EH (cell line): Measurements from ENCODE around the gene ABCA2.

ENCODE experiments used
- DNase-seq: peaks from one replicate; pipeline ENCODE4 v3.0.0-alpha.2; 2015; ENCODE audit warnings: low read depth

ABCA2 gene

DNA sequence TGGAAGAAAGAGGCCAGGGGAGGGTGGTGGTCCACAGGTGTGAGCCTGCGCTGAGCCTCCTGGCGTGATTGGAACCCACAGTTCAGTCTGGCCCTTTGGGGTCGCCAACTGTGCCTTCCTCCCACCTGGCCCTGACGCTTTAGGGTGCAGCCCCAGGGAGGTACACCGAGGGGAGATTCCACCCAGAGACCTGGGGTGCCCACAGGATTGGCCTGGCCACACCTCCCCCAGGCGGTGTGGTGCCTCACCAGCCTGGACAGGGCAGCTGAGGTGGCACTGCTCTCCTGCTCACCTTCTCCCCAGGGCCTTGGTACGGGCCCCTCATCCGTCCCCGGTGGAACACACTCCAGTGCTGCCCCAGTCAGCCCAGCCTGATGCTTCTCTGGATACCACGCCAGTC, 30.7 kb downstream of the ABCA2 start:
- DNase-seq: no peak

DNA sequence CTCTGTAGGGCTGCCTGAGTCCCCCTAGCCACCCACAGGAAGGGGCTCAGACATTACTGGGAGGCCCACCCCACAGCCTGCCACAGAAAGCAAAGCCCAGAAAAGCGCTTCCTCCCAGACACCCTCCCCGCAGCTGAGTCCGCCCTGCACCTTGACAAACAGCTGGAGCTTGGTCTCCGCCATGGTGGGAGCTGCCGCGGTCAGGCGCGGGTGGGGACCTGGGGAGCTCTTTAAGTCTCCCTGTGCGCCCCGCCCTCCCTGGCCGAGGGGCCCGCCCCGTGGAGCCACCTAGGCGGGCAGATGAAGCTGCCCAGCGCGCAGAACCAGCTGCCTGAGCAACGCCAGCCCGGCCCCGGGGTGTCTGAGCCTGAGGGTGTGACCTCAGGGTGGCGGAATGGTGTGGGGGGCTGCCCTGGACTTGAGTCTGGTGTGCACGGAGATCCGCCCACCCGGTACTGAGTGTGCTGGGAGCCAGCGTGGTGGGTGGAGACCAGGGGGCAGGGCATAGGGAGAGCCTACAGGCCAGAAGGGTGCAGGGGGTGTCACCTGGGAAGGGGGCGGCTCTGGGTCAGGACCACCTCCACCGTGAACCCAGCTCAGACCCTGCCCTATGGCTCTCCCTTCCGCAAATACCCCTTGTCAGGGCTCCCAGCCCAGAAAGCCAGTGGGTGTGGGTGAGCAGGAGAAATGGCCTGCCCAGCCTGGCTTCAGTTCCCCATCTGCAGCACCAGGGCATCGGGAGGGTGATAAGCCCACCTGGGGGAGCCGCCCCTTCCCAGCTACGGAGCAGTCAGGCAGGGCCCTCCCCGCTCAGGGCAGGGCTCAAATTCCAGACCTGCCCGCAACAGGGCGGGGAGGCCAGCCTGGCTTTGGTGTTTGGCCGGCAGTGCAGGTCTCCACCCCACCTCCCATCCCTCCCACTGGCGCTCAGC, 31.4 kb downstream of the ABCA2 start, which contains the start of gene CLIC3:
Gene CLIC3, minus strand, starts transcription at position 208 of the 932 bp plus-strand sequence. Its CDS starts 25 bp downstream, at position 183.
- DNase-seq: peak; percentile 34

DNA sequence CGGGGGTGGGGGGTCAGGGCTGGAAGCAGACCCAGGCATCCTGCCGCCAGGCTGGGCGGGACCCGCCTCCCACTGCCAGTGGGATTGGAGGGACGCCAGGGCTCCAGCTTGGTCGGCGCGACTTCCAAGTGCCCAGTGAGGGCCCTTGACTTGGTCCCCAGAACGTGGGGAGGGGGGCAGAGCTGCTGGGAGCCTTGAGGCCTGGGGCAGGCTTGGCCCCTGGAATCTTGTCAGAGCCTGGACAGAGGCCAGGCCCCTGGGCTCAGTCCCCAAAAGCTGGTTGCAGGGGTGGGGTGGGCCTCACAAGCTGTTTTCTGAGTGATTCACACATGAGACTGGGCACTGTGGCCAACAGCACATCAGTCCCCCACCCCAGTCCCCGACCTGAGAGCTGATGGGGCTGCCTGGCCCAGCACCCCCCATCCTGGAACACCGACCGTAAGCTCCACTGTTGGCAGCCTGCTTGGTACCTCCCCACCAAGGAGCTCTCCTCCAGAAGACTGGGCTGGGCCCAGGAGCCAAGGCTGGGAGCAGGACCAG, 32.2 kb downstream of the ABCA2 start:
- peak; percentile 56 for DNase-seq

DNA sequence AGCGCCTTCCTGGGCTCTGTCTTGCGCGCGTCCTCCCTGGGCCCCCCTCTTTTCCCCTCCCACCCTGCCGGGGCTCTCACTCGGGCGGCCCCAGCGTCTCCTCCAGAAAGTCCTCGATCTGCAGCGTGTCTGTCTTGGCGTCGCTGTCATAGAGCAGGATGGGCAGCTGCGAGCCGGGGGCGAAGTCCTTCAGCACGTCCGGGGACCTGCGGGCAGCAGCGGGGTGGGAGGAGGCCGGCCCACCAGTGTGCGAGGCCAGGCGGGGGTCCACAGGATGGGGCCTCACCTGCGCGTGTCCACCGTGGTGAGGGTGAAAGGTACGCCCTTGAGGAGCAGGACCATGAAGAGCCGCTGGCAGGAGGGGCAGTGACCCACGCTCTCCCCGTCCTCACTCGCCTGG, 32.7 kb downstream of the ABCA2 start:
- no peak for DNase-seq

DNA sequence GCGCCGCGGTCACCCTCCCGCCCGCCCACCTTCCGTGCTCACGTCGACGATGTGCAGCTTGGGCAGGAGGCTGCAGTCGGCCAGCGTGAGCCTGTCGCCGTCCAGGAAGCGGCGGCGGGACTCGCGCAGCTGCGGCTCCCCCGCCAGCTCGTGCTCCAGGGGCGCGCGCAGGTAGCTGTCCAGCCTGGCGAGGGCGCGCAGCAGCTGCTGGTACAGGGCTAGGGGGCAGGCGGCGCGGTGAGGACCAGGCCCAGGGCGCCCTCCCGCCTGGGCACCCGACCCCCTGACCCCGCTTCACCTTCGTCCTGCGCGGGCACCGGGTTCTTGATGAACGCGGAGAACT, 33.2 kb downstream of the ABCA2 start:
- no peak for DNase-seq

DNA sequence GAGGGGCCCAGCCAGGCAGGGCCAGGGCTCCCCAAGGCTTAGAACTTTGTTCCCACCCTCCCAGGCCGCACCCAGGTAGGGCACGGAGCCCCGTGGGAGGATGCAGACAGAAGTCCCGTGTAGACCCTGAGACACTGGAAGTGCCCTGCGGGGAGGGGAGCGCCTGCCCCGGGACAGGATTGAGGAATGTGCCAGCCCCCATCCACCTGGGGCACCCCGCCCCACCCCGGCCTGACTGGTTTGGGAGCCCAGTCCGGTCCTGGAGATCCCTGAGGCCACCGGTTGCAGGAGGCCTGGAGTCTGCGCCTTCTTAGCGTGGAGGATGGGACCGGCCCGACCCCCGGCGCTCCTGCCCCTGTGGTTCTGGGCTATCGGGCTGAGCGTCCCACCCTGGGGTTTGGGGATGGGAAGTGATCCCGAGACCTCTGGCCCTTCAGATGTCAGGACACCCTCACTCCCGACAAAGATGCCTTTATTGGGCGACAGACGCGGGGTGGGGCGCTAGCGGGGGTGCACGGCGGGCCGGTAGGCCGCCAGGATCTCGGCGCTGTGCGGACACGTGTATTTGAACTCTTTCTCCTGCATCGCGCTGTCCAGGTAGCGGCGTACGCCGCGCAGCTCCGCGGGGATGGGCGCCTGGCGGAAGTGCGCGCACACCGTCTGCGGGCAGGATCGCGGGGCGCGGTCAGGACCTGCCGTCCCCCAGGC, 33.7 kb downstream of the ABCA2 start:
- no peak for DNase-seq

DNA sequence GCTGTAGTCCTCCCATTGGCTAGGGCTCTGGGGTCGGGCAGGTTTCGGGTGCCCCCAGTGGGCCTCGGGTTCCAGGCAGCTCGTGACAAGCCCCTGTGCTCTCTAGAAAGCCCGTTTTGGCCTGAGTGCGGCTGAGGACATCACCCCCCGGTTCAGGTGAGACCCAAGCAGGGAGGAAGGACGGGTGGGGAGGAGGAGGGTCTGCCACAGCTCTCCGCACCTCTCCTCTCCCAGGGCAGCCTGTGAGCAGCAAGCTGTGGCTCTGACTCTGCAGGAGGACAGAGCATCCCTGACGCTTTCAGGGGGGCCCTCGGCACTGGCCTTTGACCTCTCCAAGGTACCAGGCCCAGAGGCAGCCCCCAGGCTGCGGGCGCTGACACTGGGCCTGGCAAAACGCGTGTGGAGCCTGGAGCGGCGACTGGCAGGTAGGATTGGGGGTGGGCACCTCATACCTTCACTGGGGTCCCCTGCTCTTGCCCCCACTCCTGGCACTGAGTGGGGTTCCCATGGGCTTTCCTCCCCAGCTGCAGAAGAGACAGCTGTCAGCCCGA, 35.1 kb downstream of the ABCA2 start:
- DNase-seq: no peak

DNA sequence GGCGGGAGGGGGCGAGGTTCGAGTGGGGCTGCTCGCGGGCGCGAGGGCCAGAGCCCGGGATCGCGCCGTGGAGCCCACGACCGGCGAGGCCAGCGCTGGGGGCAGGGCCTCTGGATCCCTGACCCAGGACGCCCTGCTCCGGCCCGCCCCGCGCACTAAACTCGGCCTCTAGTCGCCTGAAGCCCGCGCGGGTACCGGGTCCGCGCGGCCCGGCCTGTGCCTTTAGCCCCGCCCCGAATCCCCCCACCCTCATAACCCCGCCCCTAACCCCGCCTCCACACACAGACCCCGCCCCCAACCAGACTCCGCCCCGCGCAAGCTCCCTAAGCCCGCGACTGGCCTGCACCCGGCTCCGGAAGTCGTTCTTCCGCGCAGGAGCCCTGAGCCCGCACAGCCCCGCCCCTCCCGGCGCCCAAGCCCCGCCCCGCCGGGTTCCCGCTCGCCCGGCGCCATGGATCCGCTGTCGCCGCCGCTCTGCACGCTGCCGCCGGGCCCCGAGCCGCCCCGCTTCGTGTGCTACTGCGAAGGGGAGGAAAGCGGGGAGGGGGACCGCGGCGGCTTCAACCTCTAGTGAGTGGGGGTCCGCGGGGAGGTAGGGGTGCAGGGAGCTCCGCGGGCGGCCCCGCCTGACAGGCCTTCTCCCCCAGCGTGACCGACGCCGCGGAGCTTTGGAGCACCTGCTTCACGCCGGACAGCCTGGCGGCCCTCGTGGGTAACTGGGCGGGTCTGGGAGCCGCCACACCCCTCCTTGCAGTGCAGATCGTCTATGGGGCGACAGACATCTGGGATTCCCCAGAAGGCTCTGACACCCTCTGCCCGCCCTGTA, 35.8 kb downstream of the ABCA2 start, which contains the start of gene PAXX:
Gene PAXX, plus strand, starts transcription at position 430 of the 826 bp plus-strand sequence. Its CDS starts 22 bp downstream, at position 452.
- peak; percentile 90 for DNase-seq

DNA sequence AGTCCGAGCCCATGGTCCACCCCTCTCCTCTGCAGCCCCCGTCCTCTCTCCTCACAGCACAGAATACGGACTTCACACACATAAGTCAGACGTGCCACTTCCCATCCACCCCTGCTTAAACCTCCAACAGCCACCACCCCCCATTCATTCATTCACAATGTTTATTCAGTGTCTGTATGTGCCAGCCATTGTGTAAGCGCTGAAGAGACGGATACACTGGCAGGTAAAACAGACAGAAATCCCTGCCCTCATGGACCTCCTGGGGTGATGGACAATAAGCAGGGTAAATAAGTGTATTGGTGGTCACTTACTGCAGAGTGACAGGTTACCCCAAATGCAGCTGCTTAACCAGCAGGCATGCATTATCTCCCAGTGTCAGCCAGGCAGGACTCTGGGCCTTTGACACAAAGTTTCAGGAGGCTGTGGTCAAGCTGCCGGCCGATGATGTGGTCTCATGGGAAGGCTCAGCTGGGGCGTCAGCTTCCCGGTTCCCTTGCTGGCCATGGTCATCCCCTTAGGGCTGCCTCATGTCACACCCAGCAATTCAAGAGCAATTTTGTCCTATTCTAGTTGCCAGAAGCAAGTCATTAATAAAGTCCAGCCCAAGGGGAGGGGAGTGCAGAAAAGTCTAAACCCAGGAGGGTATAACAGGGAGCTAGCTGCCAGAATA, 37.7 kb downstream of the ABCA2 start:
- DNase-seq: no peak

DNA sequence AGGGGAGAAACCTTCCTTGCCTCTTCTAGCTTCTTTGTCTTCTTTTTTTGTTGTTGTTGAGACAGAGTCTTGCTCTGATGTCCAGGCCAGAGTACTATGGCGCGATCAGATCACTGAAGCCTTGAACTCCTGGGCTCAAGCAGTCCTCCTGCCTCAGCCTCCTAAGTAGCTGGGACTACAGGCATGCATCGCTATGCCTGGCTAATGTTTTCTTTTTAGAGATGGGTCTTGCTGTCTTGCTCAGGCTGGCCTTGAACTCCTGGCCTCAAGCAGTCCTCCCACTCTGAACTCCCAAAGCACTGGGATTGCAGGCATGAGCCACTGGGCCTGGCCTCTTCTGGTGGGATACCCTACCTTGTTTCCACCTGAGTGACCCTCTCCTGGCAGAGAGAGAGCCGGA, 39.2 kb downstream of the ABCA2 start:
- DNase-seq: no peak

DNA sequence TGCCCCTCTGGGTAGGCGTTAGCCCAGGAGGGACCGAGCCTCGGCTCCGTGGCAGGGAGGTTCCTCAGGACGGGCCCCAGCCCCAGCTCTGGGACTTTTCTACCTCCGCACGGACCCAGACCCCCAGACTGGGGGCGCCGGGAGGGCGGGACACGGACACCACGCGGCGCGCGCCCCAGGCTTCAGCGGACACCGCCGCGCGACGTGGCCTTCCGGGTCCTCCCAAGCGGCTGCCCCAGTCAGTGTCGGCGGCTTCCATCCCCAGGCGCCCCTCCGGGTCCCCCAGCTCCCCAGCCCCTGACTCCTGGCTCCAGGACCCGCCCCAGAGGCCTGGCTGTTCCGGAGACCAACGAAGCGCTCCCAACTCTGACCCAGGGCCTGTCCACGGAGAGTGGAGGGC, 42.2 kb downstream of the ABCA2 start:
- no peak for DNase-seq

DNA sequence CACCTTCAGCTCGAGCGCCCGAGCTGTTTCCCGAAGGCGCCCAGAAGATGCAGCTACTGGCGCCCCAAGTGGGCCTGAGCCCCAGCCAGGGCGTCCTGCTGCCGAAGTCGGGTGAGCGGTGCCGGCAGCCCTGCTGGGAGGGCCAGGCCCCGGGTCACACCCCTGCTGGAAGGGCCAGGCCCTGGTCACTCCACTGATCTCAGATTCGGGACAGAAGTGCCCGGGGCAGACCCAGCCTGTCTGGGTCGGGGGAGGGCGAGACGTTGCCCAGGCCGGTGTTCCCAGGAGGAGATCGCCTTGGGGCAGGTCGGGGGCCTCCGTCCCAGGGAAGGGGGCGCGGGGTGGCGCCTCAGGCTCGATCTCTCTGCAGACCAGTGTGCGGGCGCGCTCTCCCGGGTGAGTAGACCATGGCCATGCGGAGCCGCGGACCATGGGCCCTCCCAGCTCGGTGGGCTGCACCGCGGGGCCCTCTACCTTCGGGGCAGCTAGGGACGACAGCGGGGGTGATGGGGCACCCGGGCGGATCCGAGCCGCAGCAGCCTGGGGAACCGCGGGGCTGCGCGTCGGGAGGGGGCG, 42.9 kb downstream of the ABCA2 start:
- no peak for DNase-seq

DNA sequence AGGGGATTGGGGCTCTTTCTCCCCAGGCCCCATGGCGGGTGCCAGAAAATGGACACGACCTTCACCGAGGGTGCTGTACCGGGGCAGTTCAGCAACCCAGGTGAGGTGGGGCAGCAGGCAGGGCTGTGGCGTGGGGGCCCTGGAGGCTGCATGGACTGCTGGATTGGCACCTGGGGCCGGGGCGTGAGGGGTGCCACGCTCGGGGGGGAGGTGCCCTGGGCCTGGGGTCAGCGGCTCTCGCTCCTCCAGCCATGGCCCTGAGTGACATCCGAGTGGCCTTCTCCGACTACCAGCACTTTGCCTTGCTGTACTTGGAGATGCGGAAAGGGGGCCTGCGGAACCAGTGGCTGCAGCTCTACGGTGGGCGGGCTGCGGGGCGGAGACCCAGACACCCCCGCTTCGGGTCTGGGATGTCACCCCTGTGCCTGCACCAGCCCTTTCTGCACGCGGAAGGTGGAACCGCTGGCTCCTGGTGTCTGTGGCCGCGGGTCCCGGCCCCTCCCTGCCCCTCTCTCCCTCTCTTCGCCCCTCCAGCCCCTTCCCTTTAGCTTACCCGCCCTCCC, 43.5 kb downstream of the ABCA2 start:
- DNase-seq: no peak

DNA sequence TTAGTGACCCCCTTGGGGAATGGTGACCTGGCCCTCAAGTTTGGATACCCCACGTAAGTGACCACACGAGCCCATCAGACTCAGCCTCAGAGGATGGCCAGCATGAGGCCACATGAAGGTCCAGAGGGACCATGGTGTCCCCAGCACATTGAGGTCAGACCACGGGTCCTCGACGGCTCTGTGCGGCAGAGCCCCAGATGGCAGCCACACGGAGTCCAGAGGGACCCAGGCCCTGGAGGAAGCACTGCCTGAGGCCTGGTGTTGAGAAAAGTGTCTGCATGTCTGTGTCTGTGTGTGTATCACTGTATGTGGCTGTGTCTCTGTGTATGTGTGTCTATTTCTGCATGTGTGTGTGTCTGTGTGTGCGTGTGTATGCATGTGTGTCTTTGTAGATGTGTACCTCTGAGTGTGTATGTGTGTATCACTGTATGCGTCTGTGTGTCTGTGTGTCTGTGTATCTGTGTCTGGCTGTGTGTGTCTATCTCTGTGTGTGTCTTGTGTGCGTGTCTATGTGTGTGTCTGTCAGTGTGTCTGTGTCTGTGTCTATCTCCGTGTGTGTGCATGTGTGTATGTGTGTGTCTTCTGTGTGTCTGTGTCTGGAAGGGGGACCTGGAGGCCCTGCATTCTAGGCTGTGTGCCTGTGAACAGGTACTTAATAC, 44.3 kb downstream of the ABCA2 start:
- no peak for DNase-seq

DNA sequence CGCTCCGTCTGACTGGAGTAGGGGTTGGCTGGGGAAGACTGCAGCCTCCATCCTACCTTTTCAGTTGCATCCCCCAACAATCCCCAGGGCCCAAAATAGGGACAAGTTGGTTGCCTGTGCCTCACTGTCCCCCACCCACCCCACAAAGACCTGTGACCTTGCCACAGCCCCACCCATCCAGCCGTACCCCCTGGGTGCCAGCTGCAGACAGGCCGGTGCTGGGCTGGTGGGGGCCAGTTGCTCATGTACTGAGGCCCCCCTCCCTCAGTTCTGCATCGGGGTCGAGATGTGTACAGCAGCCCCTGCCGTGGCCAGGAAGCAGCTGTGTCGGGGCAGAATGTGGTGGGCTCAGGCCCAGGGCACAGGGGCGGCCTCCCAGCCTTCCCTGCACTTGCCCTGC, 44.9 kb downstream of the ABCA2 start:
- DNase-seq: no peak

DNA sequence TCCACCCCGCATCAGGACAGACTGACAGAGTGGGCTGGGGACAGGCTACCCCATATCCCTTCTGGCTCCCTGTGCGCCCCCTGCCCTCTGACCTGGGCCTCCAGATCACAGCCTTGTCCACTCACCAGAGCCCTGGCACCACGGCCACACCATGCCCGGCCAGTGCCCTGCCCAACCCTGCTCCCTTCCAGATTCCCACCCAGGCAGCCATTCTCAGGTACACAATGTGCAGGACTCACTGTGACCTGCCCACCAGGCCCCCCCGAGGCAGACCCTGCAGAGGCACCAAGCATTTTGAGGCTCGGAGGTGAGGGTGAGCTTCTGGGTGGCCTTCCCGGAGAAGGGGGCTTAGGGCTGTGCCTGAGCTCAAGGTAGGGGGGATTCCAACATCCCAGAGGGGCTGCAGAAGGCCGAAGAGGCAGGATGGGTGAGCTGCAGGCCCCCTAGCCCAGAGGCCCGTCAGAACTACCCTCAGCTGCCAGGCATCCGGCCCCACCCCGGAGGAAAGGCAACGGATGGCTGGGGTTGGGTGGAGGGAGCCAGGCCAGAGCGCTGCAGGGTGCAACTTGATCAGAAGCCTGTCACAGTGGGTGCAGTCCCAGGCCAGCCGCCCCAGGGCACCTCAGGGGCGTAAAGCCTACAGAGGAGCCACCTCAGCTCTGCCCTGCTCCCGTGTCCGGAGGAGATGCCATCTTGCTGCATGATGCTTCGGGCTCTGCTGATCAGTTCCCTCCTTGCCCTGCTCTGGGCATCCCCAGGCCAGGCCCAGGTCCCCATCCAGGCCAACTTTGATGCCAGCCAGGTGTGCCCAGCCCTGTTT, 45.6 kb downstream of the ABCA2 start, which contains the start of gene LCNL1:
Gene LCNL1, plus strand, starts transcription at position 762 of the 820 bp plus-strand sequence. CDS start 594 bp downstream, outside the sequence.
- no peak for DNase-seq

DNA sequence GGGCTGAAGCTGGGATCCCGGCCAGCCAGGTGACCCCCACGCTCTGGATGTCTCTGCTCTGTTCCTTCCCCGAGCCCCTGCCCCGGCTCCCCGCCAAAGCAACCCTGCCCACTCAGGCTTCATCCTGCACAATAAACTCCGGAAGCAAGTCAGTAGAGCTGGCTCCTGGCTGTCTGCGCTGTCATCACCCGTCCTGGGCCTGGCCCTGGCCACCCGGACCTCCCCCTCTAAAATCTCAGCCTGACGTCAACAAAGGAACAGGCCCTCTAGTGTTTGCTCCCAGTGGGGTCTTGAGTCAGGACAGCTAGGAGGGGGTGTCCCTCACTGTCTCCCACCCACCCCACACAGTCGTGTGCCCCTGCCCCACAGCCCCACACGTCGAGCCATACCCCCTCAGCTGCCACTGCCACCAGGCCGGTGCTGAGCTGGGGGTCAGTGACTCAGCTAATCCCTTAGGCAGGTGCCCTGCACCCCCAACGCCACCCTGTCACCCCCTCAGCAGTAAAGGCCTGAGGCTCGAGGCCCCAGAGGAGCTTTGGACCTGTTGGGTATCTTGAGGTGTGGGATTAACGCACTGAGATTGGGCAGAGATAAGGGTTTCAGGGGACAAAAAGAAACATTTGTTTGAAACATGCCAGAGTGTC, 46.3 kb downstream of the ABCA2 start:
- DNase-seq: peak; percentile 21
